ENCODE data around the gene RAB10.
A peak's percentile ranks its signal among the peaks of the same experiment; 100 is the strongest.

GRCh38 chr2:26144953-26145680, 111.2 kb downstream of the RAB10 start:
- TF ChIP-seq CTCF (IDR thresholded peaks at IDR 0.05; ENCODE audit: insufficient read depth, low read depth, low read length) (peak; percentile 65), EZH2 (IDR thresholded peaks at IDR 0.05; ENCODE audit: insufficient read depth, low read length) (no peak)

All from astrocyte (in vitro differentiated cells and primary cell).